Limb (tissue), 2 donors: ENCODE data around the gene FBXL3.
"Not testable (repeated sequence)": the region's sequence is repeated elsewhere in the genome, so short reads cannot be mapped to it uniquely, and the experiment has no call there.

Experiments
- DNase-seq, 2 donors: peaks; one replicate each; pipeline ENCODE4 v3.0.0-alpha.2; 2016; ENCODE audit errors: extremely low spot score in 2 of 2

The FBXL3 gene

GRCh38 chr13:76983676-76984075 lies 43.3 kb downstream of the FBXL3 start:
- DNase-seq: no peak

GRCh38 chr13:76982061-76982460 lies 44.9 kb downstream of the FBXL3 start:
- DNase-seq: no peak

GRCh38 chr13:76980075-76980718 lies 46.8 kb downstream of the FBXL3 start:
- DNase-seq: peak; percentile 67 to 90

- no peak for DNase-seq
Measured at GRCh38 chr13:76976929-76977328, 50.0 kb downstream of the FBXL3 start.

- peak in 1 of 2 donors; percentile 44 for DNase-seq
Measured at GRCh38 chr13:76976490-76976889, 50.5 kb downstream of the FBXL3 start.

GRCh38 chr13:76975863-76976262 lies 51.1 kb downstream of the FBXL3 start:
- no peak for DNase-seq

GRCh38 chr13:76974618-76974975 lies 52.4 kb downstream of the FBXL3 start:
- DNase-seq: no peak

GRCh38 chr13:76973920-76974617 lies 52.9 kb downstream of the FBXL3 start:
- no peak for DNase-seq

GRCh38 chr13:76971851-76972829 lies 54.8 kb downstream of the FBXL3 start:
- no peak for DNase-seq

- no peak for DNase-seq
Measured at GRCh38 chr13:76971215-76971614, 55.7 kb downstream of the FBXL3 start.

GRCh38 chr13:76969488-76970365 lies 57.2 kb downstream of the FBXL3 start:
- DNase-seq: no peak

GRCh38 chr13:76968041-76968440 lies 58.9 kb downstream of the FBXL3 start:
- peak; percentile 41 to 52 for DNase-seq

GRCh38 chr13:76967031-76967430 lies 59.9 kb downstream of the FBXL3 start:
- DNase-seq: no peak

GRCh38 chr13:76965759-76966421 lies 61.1 kb downstream of the FBXL3 start:
- DNase-seq: peak; percentile 64 to 79

GRCh38 chr13:76959734-76960133 lies 67.2 kb downstream of the FBXL3 start:
- DNase-seq: not testable (repeated sequence)

GRCh38 chr13:76958841-76959432 lies 68.0 kb downstream of the FBXL3 start:
- DNase-seq: no peak

- no peak for DNase-seq
Measured at GRCh38 chr13:76955661-76956060, 71.3 kb downstream of the FBXL3 start.
